Measurements from ENCODE around the gene ARMC8. TPM values are rescaled to one million over a fixed set of nuclear protein-coding genes. Genes with fewer than 3 reads are reported as not detected.

ARMC8 gene
- total and polyA plus RNA-seq, 2 donors (not counting 1 experiment from before 2014, with no cell fraction given) = 35.3 to 81.1 TPM

- H3K36me3 ChIP-seq (replicated peaks in 1 of 2; ENCODE audit: control extremely low read depth in 1 of 2, control insufficient read depth in 1 of 2, extremely low read depth in 1 of 2, insufficient read depth in 2 of 2, low read length in 1 of 2) = peaks cover 3 to 16% of the 10 kb centered on the region in 2 experiments
- no peaks in the 10 kb centered on the region for H3K9me3 Mint-ChIP-seq (ENCODE audit: insufficient read depth)
- no peak for DNase-seq
- H3K27me3 ChIP-seq (replicated peaks in 1 of 4; ENCODE audit: control extremely low read depth in 1 of 4, control insufficient read depth in 3 of 4, insufficient read depth in 4 of 4, low read length in 3 of 4) = no peaks in the 10 kb centered on the region
- H3K27me3 Mint-ChIP-seq = no peaks in the 10 kb centered on the region
- H4K20me1 ChIP-seq (ENCODE audit: control insufficient read depth, insufficient read depth, low read length, poor library complexity, severe bottlenecking) = peaks cover 83% of the 10 kb centered on the region
- intact Hi-C loops (cut with micrococcal nuclease) = no loop called here
- no peak overlapping the region for H2AFZ ChIP-seq (ENCODE audit: insufficient read depth, low read depth, low read length, poor library complexity, severe bottlenecking)
- no peak overlapping the region for H3K9ac ChIP-seq (ENCODE audit: low read length)
- H3K27ac Mint-ChIP-seq = no peak overlapping the region
- WGBS (ENCODE audit: insufficient coverage) = 100% methylated on average over 2 of the region's 2 CpGs
- no peak overlapping the region for H3K4me2 ChIP-seq (replicated peaks; ENCODE audit: low read depth, low read length, poor library complexity, severe bottlenecking)
- no peak for TF ChIP-seq CTCF (IDR thresholded peaks at IDR 0.05)
- TF ChIP-seq EZH2 (IDR thresholded peaks at IDR 0.05; ENCODE audit: borderline replicate concordance, insufficient read depth, low read depth, low read length, poor library complexity, severe bottlenecking) = no peak
- no peak for ATAC-seq (ENCODE audit: low read depth)
- H3K79me2 ChIP-seq (ENCODE audit: control insufficient read depth, insufficient read depth, low read length) = peaks cover 95% of the 10 kb centered on the region
- CTCF ChIA-PET = no interaction called here
- no peaks in the 10 kb centered on the region for H3K4me1 ChIP-seq (ENCODE audit: control insufficient read depth in 2 of 2, insufficient read depth in 2 of 2, low read length in 2 of 2)
- H3K4me3 Mint-ChIP-seq = no peak overlapping the region
- H3K27ac ChIP-seq (ENCODE audit: low read length in 2 of 2) = no peak overlapping the region
- no peak overlapping the region for H3K4me3 ChIP-seq (ENCODE audit: control extremely low read depth in 1 of 5, extremely low read depth in 1 of 5, insufficient read depth in 1 of 5, low read depth in 2 of 5, low read length in 4 of 5)
- H3K9me3 ChIP-seq (ENCODE audit: control extremely low read depth in 1 of 3, control insufficient read depth in 2 of 3, insufficient read depth in 1 of 3, low read length in 2 of 3) = no peaks in the 10 kb centered on the region
- peaks cover 28% of the 10 kb centered on the region for H3K4me1 Mint-ChIP-seq
- POLR2A ChIA-PET = no interaction called here
Observed at GRCh38 chr3:138196023-138196422, 8.9 kb downstream of the ARMC8 start.

- H2AFZ ChIP-seq (ENCODE audit: insufficient read depth, low read depth, low read length, poor library complexity, severe bottlenecking) = no peak overlapping the region
- no peak overlapping the region for H3K27ac ChIP-seq (ENCODE audit: low read length in 2 of 2)
- Mint-ChIP-seq H3K4me3 (no peak overlapping the region), H3K4me1 (peaks cover 27% of the 10 kb centered on the region), H3K9me3 (ENCODE audit: insufficient read depth) (no peaks in the 10 kb centered on the region), H3K27ac (no peak overlapping the region), H3K27me3 (no peaks in the 10 kb centered on the region)
- ChIA-PET CTCF (no interaction called here), POLR2A (no interaction called here)
- H4K20me1 ChIP-seq (ENCODE audit: control insufficient read depth, insufficient read depth, low read length, poor library complexity, severe bottlenecking) = peaks cover 94% of the 10 kb centered on the region
- ATAC-seq (ENCODE audit: low read depth) (no peak), DNase-seq (no peak)
- no peaks in the 10 kb centered on the region for H3K27me3 ChIP-seq (replicated peaks in 1 of 4; ENCODE audit: control extremely low read depth in 1 of 4, control insufficient read depth in 3 of 4, insufficient read depth in 4 of 4, low read length in 3 of 4)
- no peak overlapping the region for H3K9ac ChIP-seq (ENCODE audit: low read length)
- H3K36me3 ChIP-seq (replicated peaks in 1 of 2; ENCODE audit: control extremely low read depth in 1 of 2, control insufficient read depth in 1 of 2, extremely low read depth in 1 of 2, insufficient read depth in 2 of 2, low read length in 1 of 2) = peaks cover 0 to 16% of the 10 kb centered on the region in 2 experiments
- no peak for TF ChIP-seq EZH2 (IDR thresholded peaks at IDR 0.05; ENCODE audit: borderline replicate concordance, insufficient read depth, low read depth, low read length, poor library complexity, severe bottlenecking)
- no peak for TF ChIP-seq CTCF (IDR thresholded peaks at IDR 0.05)
- no peak overlapping the region for H3K4me2 ChIP-seq (replicated peaks; ENCODE audit: low read depth, low read length, poor library complexity, severe bottlenecking)
- peaks cover 95% of the 10 kb centered on the region for H3K79me2 ChIP-seq (ENCODE audit: control insufficient read depth, insufficient read depth, low read length)
- no peaks in the 10 kb centered on the region for H3K9me3 ChIP-seq (ENCODE audit: control extremely low read depth in 1 of 3, control insufficient read depth in 2 of 3, insufficient read depth in 1 of 3, low read length in 2 of 3)
- 93% methylated on average over 3 of the region's 5 CpGs for WGBS (ENCODE audit: insufficient coverage)
- no peak overlapping the region for H3K4me3 ChIP-seq (ENCODE audit: control extremely low read depth in 1 of 5, extremely low read depth in 1 of 5, insufficient read depth in 1 of 5, low read depth in 2 of 5, low read length in 4 of 5)
- H3K4me1 ChIP-seq (ENCODE audit: control insufficient read depth in 2 of 2, insufficient read depth in 2 of 2, low read length in 2 of 2) = no peaks in the 10 kb centered on the region
- intact Hi-C loops (cut with micrococcal nuclease) = no loop called here
Observed at GRCh38 chr3:138197058-138197457, 10.0 kb downstream of the ARMC8 start.

All from B cell (primary cell).